PC-3 (cell line): Measurements from ENCODE around the gene ACP6. TPM values are rescaled to one million over a fixed set of nuclear protein-coding genes. Genes with fewer than 3 reads are reported as not detected.
A peak's percentile ranks its signal among the peaks of the same experiment; 100 is the strongest.

Experiments
- ATAC-seq: fragments of 200-7000 bp; cut with Tn5 transposase; 2 replicates; pipeline ENCODE4 v1.9.1; 2020; ENCODE audit warnings: mild to moderate bottlenecking, moderate library complexity
- BruUV-seq: library from RNA; stranded (reverse); fragments of 400-500 nt; replicated peaks from 2 replicates; lab custom pipeline; 2021; lab: Mats Ljungman, UMichigan
- CTCF ChIA-PET: fragments of 300-600 bp; sonication (Branson Sonifier 250); formaldehyde crosslinking; loops from one replicate; lab custom pipeline; 2022; ENCODE audit warnings: antibody characterized with exemption; lab: Charles Lee
- POLR2A ChIA-PET: fragments of 300-600 bp; sonication (Branson Sonifier 250); formaldehyde crosslinking; loops from one replicate; lab custom pipeline; 2022; ENCODE audit warnings: antibody characterized with exemption; ENCODE audit not compliant: unreplicated experiment; lab: Charles Lee
- DNase-seq: peaks from one replicate; pipeline ENCODE4 v3.0.0-alpha.2; 2015
- H2AFZ ChIP-seq: fragments of 300-600 bp; sonication (generic); 2 replicates; pipeline ENCODE4 v1.6.0; 2016; ENCODE audit warnings: antibody characterized with exemption, low read length
- H3F3A ChIP-seq: fragments of 300-600 bp; sonication (generic); one replicate; pipeline ENCODE4 v1.6.0; 2017; ENCODE audit warnings: antibody characterized with exemption, low read length, control low read depth, mild to moderate bottlenecking; ENCODE audit not compliant: unreplicated experiment
- H3K27ac ChIP-seq: fragments of 300-600 bp; sonication (generic); 2 replicates; pipeline ENCODE4 v1.5.1; 2016; ENCODE audit warnings: mild to moderate bottlenecking, low read length
- H3K27me3 ChIP-seq: fragments of 300-600 bp; sonication (generic); 2 replicates; pipeline ENCODE4 v1.6.1; 2016; ENCODE audit warnings: low read length, mixed read lengths
- H3K36me3 ChIP-seq: fragments of 300-600 bp; sonication (generic); 2 replicates; pipeline ENCODE4 v1.6.1; 2016; ENCODE audit warnings: low read depth, mixed run types, low read length, mixed read lengths
- H3K4me1 ChIP-seq: fragments of 300-600 bp; sonication (generic); 2 replicates; pipeline ENCODE4 v1.5.1; 2016; ENCODE audit warnings: low read length; ENCODE audit not compliant: insufficient read depth
- H3K4me2 ChIP-seq: fragments of 300-600 bp; sonication (generic); 2 replicates; pipeline ENCODE4 v1.6.0; 2016; ENCODE audit warnings: low read length
- H3K4me3 ChIP-seq: fragments of 300-600 bp; sonication (generic); 2 replicates; pipeline ENCODE4 v1.5.1; 2016; ENCODE audit warnings: mild to moderate bottlenecking, low read length, mixed read lengths
- H3K79me2 ChIP-seq: fragments of 300-600 bp; sonication (generic); 2 replicates; pipeline ENCODE4 v1.6.1; 2017; ENCODE audit warnings: low read length, mixed read lengths
- H3K9ac ChIP-seq: fragments of 300-600 bp; sonication (generic); 2 replicates; pipeline ENCODE4 v1.6.0; 2016; ENCODE audit warnings: mild to moderate bottlenecking, low read length
- H3K9me2 ChIP-seq: fragments of 300-600 bp; sonication (generic); replicated peaks from 2 replicates; pipeline ENCODE4 v1.6.1; 2016; ENCODE audit warnings: mixed run types, low read length, mixed read lengths
- H3K9me3 ChIP-seq: fragments of 300-600 bp; sonication (generic); 2 replicates; pipeline ENCODE4 v1.6.1; 2016; ENCODE audit warnings: low read length, mixed read lengths
- H4K20me1 ChIP-seq: fragments of 300-600 bp; sonication (generic); 2 replicates; pipeline ENCODE4 v1.6.1; 2016; ENCODE audit warnings: low read length, mixed read lengths
- EZH2 ChIP-seq: fragments of 300-600 bp; sonication (generic); IDR thresholded peaks from one replicate; pipeline ENCODE4 v1.6.1; 2017; ENCODE audit warnings: antibody characterized with exemption, mild to moderate bottlenecking, low read length; ENCODE audit not compliant: unreplicated experiment
- EZH2phosphoT487 ChIP-seq: fragments of 300-600 bp; sonication (generic); IDR thresholded peaks from 2 replicates; pipeline ENCODE4 v1.6.1; 2018; ENCODE audit warnings: mild to moderate bottlenecking, antibody characterized with exemption, low read length, borderline replicate concordance
- intact Hi-C: fragments of 100-400 bp; cut with micrococcal nuclease; formaldehyde crosslinking; loops from 2 replicates; pipeline ENCODE4 v1.9.0; 2023
- total RNA-seq: library from RNA; depleted of rRNA; stranded (reverse); fragments of >200 nt; gene quantifications from 2 replicates; pipeline ENCODE4 v1.2.3, GENCODE V29; 2014
- TF ChIP-seq, protein P1 (sequence below): fragments of 300-600 bp; sonication (generic); conservative IDR thresholded peaks from 2 replicates; pipeline ENCODE4 v1.5.1; 2017; ENCODE audit warnings: antibody characterized with exemption, low read depth, mild to moderate bottlenecking, low read length

The ACP6 gene
- total RNA-seq, 1 experiment from 2014 or later: 51.2 TPM

DNA sequence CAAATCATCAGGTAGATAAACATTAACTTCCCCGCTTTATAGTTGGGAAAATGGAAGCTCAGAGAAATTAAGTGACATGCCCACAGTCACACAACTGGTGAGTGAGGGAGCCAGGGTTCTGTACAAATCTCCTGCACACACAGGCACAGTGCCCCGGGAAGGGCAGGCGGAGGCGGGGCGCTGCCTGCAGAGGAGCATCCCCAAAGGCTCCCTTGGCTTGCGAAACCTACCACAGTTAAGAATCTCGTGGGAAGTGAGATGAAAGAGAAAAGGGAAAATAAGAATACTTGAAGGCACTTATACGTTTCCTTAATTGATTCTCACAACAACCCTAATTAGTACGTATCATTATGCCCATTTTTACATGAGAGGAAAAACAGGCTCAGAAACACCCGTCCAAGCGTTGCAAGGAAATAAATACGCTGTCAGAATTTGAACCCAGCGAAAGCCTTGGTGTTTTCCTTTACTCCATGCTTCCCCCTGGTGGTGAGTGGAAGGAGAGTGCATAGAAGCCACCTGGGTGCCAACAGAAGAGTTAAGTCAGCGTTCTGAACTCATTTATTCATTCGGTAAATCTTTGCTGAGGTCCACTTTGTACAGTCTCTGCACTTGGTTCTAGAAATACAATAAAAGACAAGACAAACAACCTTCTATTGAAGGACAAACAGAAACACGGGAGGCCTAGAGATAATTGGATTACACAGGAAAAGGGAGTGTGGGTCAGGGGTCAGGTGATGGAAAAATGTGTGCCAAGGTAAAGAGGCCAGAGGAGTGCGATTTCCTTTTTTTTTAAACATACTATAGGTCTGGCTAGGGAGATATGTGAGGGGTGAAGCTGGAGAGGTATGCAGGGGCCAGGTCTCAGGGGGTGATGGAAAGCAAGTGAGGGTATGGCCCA, 28.4 kb downstream of the ACP6 start:
- peak; percentile 54 for ATAC-seq
- ChIA-PET POLR2A (interaction anchor here (0.5 kb wide), 2 partner anchors 103 to 127 kb away, joined by 3 to 4 read pairs; no protein-coding TSS in a partner anchor), CTCF (interaction anchor here (0.6 kb wide), 2 partner anchors 104 to 253 kb away, joined by 3 to 4 read pairs; no protein-coding TSS in a partner anchor)
- peaks cover 15% of the 10 kb centered on the region; the same call in 1 of the 2 replicates for H3K4me1 ChIP-seq
- H3K36me3 ChIP-seq: peaks cover 17% of the 10 kb centered on the region
- no peak for TF ChIP-seq EZH2
- no peak for TF ChIP-seq EZH2phosphoT487
- TF ChIP-seq, protein P1, sequence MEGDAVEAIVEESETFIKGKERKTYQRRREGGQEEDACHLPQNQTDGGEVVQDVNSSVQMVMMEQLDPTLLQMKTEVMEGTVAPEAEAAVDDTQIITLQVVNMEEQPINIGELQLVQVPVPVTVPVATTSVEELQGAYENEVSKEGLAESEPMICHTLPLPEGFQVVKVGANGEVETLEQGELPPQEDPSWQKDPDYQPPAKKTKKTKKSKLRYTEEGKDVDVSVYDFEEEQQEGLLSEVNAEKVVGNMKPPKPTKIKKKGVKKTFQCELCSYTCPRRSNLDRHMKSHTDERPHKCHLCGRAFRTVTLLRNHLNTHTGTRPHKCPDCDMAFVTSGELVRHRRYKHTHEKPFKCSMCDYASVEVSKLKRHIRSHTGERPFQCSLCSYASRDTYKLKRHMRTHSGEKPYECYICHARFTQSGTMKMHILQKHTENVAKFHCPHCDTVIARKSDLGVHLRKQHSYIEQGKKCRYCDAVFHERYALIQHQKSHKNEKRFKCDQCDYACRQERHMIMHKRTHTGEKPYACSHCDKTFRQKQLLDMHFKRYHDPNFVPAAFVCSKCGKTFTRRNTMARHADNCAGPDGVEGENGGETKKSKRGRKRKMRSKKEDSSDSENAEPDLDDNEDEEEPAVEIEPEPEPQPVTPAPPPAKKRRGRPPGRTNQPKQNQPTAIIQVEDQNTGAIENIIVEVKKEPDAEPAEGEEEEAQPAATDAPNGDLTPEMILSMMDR: peak; percentile 97
- H3K79me2 ChIP-seq: no peaks in the 10 kb centered on the region
- H3K9me2 ChIP-seq: no peaks in the 10 kb centered on the region
- no peak overlapping the region for H3K9ac ChIP-seq
- H3K27me3 ChIP-seq: no peaks in the 10 kb centered on the region
- intact Hi-C loops: loop anchor here (1.0 to 2.0 kb wide), 6 partner anchors 35 to 248 kb away; no protein-coding TSS in a partner anchor
- no peaks in the 10 kb centered on the region for H3F3A ChIP-seq
- no peak overlapping the region for H3K4me2 ChIP-seq
- peak; percentile 78 for DNase-seq
- H3K4me3 ChIP-seq: no peak overlapping the region
- H3K27ac ChIP-seq: no peak overlapping the region
- H3K9me3 ChIP-seq: no peaks in the 10 kb centered on the region
- no TSS peak for BruUV-seq
- no peaks in the 10 kb centered on the region for H4K20me1 ChIP-seq
- H2AFZ ChIP-seq: no peak overlapping the region

DNA sequence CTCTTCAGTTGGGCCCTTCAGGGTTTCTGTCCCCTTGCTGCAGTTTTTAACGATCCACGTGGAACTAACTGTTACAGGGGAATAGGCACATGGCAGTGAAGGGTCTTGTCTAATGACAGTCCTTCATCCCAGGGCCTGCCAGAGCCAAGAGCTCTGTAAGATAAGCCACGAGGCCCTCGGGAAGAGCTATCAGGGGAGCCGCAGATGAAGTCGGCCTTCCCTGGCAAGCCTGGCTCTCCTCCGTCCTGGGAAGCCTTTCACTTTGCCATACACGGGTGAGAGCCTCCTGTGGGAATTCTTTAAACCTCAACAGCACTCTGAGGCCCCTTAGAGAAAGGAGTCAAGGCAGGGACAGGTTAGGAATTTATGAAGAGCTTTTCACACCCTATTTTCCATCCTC, 29.0 kb downstream of the ACP6 start:
- no peak overlapping the region for H3K9ac ChIP-seq
- no peaks in the 10 kb centered on the region for H3K27me3 ChIP-seq
- ATAC-seq: no peak; the same call in none of the 2 replicates
- H3K9me3 ChIP-seq: no peaks in the 10 kb centered on the region
- TF ChIP-seq EZH2phosphoT487 (no peak), EZH2 (no peak)
- TF ChIP-seq, protein P1: no peak
- H3K79me2 ChIP-seq: no peaks in the 10 kb centered on the region
- H3F3A ChIP-seq: no peaks in the 10 kb centered on the region
- H3K36me3 ChIP-seq: peaks cover 17% of the 10 kb centered on the region
- H3K4me2 ChIP-seq: 0 out of 2 replicates have a peak overlapping the region, but pooled peaks have one; percentile 27
- POLR2A ChIA-PET: interaction anchor here (0.5 kb wide), 1 partner anchor 127 kb away, joined by 3 read pairs; no protein-coding TSS in a partner anchor
- H3K9me2 ChIP-seq: no peaks in the 10 kb centered on the region
- peak overlapping the region; percentile 50; the same call in 1 of the 2 replicates for H2AFZ ChIP-seq
- H3K4me3 ChIP-seq: no peak overlapping the region
- intact Hi-C loops: loop anchor here (2.0 kb wide), 1 partner anchor 60 kb away; no protein-coding TSS in a partner anchor
- peaks cover 15% of the 10 kb centered on the region; the same call in 1 of the 2 replicates for H3K4me1 ChIP-seq
- H3K27ac ChIP-seq: no peak overlapping the region
- no TSS peak for BruUV-seq
- DNase-seq: no peak
- CTCF ChIA-PET: interaction anchor here (0.6 kb wide), 3 partner anchors 105 to 254 kb away, joined by 3 to 14 read pairs (median 4); no protein-coding TSS in a partner anchor
- H4K20me1 ChIP-seq: no peaks in the 10 kb centered on the region
